Activated CD8-positive, alpha-beta memory T cell treated with anti-CD3 and anti-CD28 coated beads, Interleukin-2, amount 50 U/mL, for 48 hours (primary cell): ENCODE data around the gene CLMN.

ENCODE experiments used
- DNase-seq: peaks from one replicate; pipeline ENCODE4 v3.0.0-alpha.2; 2020

CLMN gene

GRCh38 chr14:95302667-95303506 lies 16.8 kb downstream of the CLMN start:
- no peak for DNase-seq

GRCh38 chr14:95301527-95302187 lies 18.1 kb downstream of the CLMN start:
- DNase-seq = no peak

- DNase-seq = no peak
Observed at GRCh38 chr14:95300697-95301526, 18.8 kb downstream of the CLMN start.

- DNase-seq = no peak
Observed at GRCh38 chr14:95300002-95300696, 19.6 kb downstream of the CLMN start.

- no peak for DNase-seq
Observed at GRCh38 chr14:95299271-95299670, 20.4 kb downstream of the CLMN start.

GRCh38 chr14:95297832-95298231 lies 21.9 kb downstream of the CLMN start:
- no peak for DNase-seq

GRCh38 chr14:95296966-95297365 lies 22.7 kb downstream of the CLMN start:
- no peak for DNase-seq

GRCh38 chr14:95295600-95296376 lies 23.9 kb downstream of the CLMN start:
- DNase-seq = no peak

GRCh38 chr14:95294834-95295599 lies 24.7 kb downstream of the CLMN start:
- no peak for DNase-seq

GRCh38 chr14:95294320-95294719 lies 25.4 kb downstream of the CLMN start:
- DNase-seq = no peak

GRCh38 chr14:95293449-95293848 lies 26.3 kb downstream of the CLMN start:
- no peak for DNase-seq

GRCh38 chr14:95292660-95293425 lies 26.9 kb downstream of the CLMN start:
- no peak for DNase-seq

GRCh38 chr14:95291859-95292542 lies 27.7 kb downstream of the CLMN start:
- no peak for DNase-seq

- peak; percentile 35 for DNase-seq
Observed at GRCh38 chr14:95290871-95291431, 28.8 kb downstream of the CLMN start.

- DNase-seq = peak; percentile 38
Observed at GRCh38 chr14:95290021-95290420, 29.7 kb downstream of the CLMN start.

GRCh38 chr14:95289323-95290010 lies 30.2 kb downstream of the CLMN start:
- DNase-seq = peak; percentile 10

GRCh38 chr14:95288672-95289322 lies 30.9 kb downstream of the CLMN start:
- peak; percentile 26 for DNase-seq

GRCh38 chr14:95287176-95287754 lies 32.4 kb downstream of the CLMN start:
- peak; percentile 22 for DNase-seq
